ENCODE data around the gene RHOBTB1.
A peak's percentile ranks its signal among the peaks of the same experiment; 100 is the strongest.
"Not testable (repeated sequence)": the region's sequence is repeated elsewhere in the genome, so short reads cannot be mapped to it uniquely, and the experiment has no call there.

Gene RHOBTB1

GRCh38 chr10:60944058-60944909, at the start of gene RHOBTB1:
TSS of gene RHOBTB1 (minus strand) at chr10:60944185. CDS start at chr10:60911542, 32,643 bp downstream.
- no peak for DNase-seq (ENCODE audit: low read depth)
- H3K4me3 ChIP-seq (ENCODE audit: low read depth, low read length), result peak within 1 kb of the TSS; percentile 81

DNA sequence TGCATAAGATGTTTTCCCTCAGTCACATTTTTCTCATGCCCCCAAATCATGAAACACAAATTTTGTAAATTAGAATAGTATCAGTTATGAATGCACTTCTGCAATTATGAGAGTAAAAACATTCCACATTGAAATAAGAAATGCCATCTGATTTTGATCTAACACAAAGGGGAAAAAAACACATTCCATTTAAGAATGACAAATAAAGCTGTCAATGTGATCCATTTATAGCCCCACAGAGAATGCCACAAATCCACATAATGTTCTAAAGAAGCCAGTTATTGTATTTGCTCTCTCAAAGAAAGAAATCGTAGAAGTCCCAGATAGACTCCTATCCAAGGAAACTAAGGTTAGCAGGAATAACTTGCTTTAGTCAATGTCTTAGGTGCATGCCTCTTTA, 48.7 kb upstream of the RHOBTB1 start:
- H3K4me3 ChIP-seq (ENCODE audit: low read depth, low read length), result no peak overlapping the region
- DNase-seq (ENCODE audit: low read depth), result no peak

- no peak overlapping the region for H3K4me3 ChIP-seq (ENCODE audit: low read depth, low read length)
- no peak for DNase-seq (ENCODE audit: low read depth)
These were observed 46.7 kb upstream of the RHOBTB1 start for GRCh38 chr10:60990663-60991062.

DNA sequence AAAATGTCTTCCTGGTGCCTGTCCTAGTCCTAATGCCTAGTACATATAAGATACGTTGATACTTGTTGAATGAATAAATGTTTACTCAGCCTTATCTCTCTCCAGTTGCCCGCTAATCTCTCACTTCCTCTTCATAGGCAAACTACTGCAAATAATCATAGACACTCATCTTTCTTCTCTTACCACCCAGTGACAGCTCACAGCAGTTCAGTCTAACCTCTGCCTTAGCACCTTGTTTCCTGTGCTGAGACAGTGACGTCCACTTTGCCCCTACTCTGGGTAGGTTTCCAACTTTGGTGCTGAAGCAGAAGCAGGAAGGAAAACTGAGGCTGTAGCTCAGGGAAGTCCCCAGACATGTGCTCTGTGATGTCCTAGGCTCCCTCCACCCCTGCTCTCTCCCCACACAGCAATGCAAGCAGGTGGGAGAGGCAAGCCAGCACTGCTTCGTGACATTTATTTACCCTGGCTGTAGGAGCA, 45.5 kb upstream of the RHOBTB1 start:
- no peak for DNase-seq (ENCODE audit: low read depth)
- no peak overlapping the region for H3K4me3 ChIP-seq (ENCODE audit: low read depth, low read length)

GRCh38 chr10:60986791-60987190, 42.8 kb upstream of the RHOBTB1 start:
- no peak overlapping the region for H3K4me3 ChIP-seq (ENCODE audit: low read depth, low read length)
- DNase-seq (ENCODE audit: low read depth), result no peak

DNA sequence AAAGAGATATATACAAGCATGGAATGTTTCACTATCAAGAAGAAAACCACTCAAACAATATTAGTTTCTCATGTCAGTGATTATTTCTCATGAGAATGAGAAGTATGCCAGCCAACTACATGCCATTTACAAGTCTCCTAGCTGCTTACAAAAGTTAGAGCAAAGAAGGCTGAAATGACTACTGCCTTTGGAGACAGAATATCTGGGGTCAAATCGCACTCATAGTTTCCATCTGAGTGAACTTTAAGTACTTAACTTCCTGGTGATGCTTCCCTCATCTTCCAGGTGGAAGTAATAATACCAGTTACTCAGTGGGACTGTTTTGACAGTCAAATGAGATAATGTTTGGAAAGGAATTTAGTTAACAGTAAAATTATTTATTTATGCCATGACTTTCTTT, 42.0 kb upstream of the RHOBTB1 start:
- no peak for DNase-seq (ENCODE audit: low read depth)
- H3K4me3 ChIP-seq (ENCODE audit: low read depth, low read length), result no peak overlapping the region

DNA sequence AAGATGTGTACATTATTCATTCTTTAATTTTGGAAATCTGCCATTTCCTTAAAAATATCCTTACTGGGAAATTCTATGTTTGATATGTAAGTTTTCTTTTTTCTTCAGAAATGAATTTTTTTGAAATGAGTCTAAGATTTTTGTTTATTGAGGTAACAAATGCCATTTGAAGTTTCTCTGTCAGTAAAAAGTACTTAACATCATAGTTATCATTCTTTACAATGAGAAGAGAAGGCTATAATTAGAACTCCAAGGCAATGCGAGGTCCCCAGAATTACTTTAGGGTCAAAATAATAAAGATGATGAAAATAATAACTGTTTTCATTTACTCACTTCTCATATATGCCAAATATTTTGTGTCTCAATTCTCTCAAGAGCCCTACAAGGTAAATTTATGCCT, 37.0 kb upstream of the RHOBTB1 start:
- H3K4me3 ChIP-seq (ENCODE audit: low read depth, low read length), result no peak overlapping the region
- no peak for DNase-seq (ENCODE audit: low read depth)

- no peak for DNase-seq (ENCODE audit: low read depth)
- no peak overlapping the region for H3K4me3 ChIP-seq (ENCODE audit: low read depth, low read length)
These were observed 35.7 kb upstream of the RHOBTB1 start for GRCh38 chr10:60979667-60980104.

- DNase-seq (ENCODE audit: low read depth), result no peak
- no peak overlapping the region for H3K4me3 ChIP-seq (ENCODE audit: low read depth, low read length)
These were observed 34.5 kb upstream of the RHOBTB1 start for GRCh38 chr10:60978287-60979115.

GRCh38 chr10:60977161-60978122, 33.5 kb upstream of the RHOBTB1 start:
- no peak for DNase-seq (ENCODE audit: low read depth)
- no peak overlapping the region for H3K4me3 ChIP-seq (ENCODE audit: low read depth, low read length)

- no peak overlapping the region for H3K4me3 ChIP-seq (ENCODE audit: low read depth, low read length)
- no peak for DNase-seq (ENCODE audit: low read depth)
These were observed 32.7 kb upstream of the RHOBTB1 start for GRCh38 chr10:60976687-60977086.

DNA sequence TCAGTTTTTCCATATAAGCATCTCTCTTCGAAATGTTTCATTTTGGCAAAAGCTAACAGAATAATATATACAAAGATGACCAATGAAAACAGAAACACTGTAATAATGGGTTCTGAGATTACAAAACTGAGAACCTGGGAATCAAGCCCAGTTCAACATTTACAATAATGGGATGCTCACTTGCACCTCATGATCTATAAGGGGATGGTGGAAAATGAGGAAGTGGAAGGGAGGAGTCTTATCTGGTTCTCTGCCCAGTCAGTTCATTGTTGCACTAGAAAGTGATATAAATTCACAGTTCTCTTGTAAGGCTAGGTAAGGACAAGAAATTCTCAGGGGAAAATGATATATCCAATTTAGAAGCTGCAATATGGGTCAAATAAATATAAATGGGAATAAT, 31.7 kb upstream of the RHOBTB1 start:
- H3K4me3 ChIP-seq (ENCODE audit: low read depth, low read length), result no peak overlapping the region
- no peak for DNase-seq (ENCODE audit: low read depth)

- H3K4me3 ChIP-seq (ENCODE audit: low read depth, low read length), result no peak overlapping the region
- no peak for DNase-seq (ENCODE audit: low read depth)
These were observed 30.6 kb upstream of the RHOBTB1 start for GRCh38 chr10:60974463-60975149.

GRCh38 chr10:60973086-60973485, 29.1 kb upstream of the RHOBTB1 start:
- DNase-seq (ENCODE audit: low read depth), result no peak
- H3K4me3 ChIP-seq (ENCODE audit: low read depth, low read length), result no peak overlapping the region

DNA sequence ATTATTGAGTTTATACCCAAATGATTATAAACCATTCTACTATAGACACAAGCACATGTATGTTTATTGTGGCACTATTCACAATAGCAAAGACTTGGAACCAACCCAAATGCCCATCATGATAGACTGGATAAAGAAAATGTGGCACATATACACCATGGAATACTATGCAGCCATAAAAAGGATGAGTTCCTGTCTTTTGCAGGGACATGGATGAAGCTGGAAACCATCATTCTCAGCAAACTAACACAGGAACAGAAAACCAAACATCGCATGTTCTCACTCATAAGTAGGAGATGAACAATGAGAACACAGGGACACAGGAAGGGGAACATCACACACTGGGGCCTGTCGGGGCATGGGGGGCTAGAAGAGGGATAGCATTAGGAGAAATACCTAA, 28.2 kb upstream of the RHOBTB1 start:
- not testable (repeated sequence) for DNase-seq (ENCODE audit: low read depth); H3K4me3 ChIP-seq (ENCODE audit: low read depth, low read length)

GRCh38 chr10:60970526-60970925, 26.5 kb upstream of the RHOBTB1 start:
- no peak for DNase-seq (ENCODE audit: low read depth)
- no peak overlapping the region for H3K4me3 ChIP-seq (ENCODE audit: low read depth, low read length)

DNA sequence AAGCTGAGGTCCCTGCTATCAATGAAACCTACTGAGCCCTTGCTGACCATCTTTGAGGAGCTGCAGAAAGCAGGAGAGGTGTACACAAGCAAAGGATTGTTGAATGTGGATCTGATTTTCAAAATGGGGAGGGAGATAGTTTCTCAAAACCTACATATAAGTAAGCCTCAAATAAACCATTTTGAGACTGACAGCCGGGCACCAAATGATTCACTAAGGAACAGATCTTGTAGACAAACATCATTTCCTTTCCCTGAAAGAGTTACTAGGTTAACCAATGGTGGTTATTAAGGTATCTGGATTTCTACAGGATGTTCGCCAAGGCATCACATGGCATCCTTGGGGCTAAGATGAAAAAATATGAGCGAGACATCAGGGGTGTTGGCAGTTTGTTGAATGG, 24.5 kb upstream of the RHOBTB1 start:
- DNase-seq (ENCODE audit: low read depth), result no peak
- H3K4me3 ChIP-seq (ENCODE audit: low read depth, low read length), result no peak overlapping the region

GRCh38 chr10:60967854-60968484, 24.0 kb upstream of the RHOBTB1 start:
- DNase-seq (ENCODE audit: low read depth), result no peak

More at GRCh38 chr10:60967854-60968484, 24.0 kb upstream of the RHOBTB1 start:
- H3K4me3 ChIP-seq (ENCODE audit: low read depth, low read length), result no peak overlapping the region

All from skeletal muscle cell (primary cell).